ENCODE results near the gene NRG2.

The NRG2 gene

GRCh38 chr5:139880416-139881142, 162.5 kb downstream of the NRG2 start:
- no peak overlapping the region for H3K4me3 ChIP-seq (ENCODE audit: low read depth, low read length)
- H3K27ac ChIP-seq (ENCODE audit: low read depth, low read length), result no peak overlapping the region
- no peak overlapping the region for H3K9ac ChIP-seq (ENCODE audit: low read length)
- 0 out of 2 replicates have a peak, but pooled peaks cover 3% of the 10 kb centered on the region for H3K27me3 ChIP-seq (ENCODE audit: control insufficient read depth, insufficient read depth, low read length)
- no peaks in the 10 kb centered on the region; the same call in 1 of the 2 replicates for H3K9me3 ChIP-seq (ENCODE audit: control insufficient read depth, insufficient read depth, low read depth, low read length)
- no peaks in the 10 kb centered on the region for H3K36me3 ChIP-seq (ENCODE audit: control insufficient read depth, insufficient read depth, low read length)
- H3K4me1 ChIP-seq (ENCODE audit: control insufficient read depth, insufficient read depth, low read length), result peaks cover 17% of the 10 kb centered on the region; the same call in 1 of the 2 replicates

GRCh38 chr5:139878093-139878492, 165.0 kb downstream of the NRG2 start:
- H3K27me3 ChIP-seq (ENCODE audit: control insufficient read depth, insufficient read depth, low read length), result 0 out of 2 replicates have a peak, but pooled peaks cover 6% of the 10 kb centered on the region
- H3K27ac ChIP-seq (ENCODE audit: low read depth, low read length), result no peak overlapping the region
- no peaks in the 10 kb centered on the region for H3K36me3 ChIP-seq (ENCODE audit: control insufficient read depth, insufficient read depth, low read length)
- H3K4me1 ChIP-seq (ENCODE audit: control insufficient read depth, insufficient read depth, low read length), result peaks cover 23% of the 10 kb centered on the region
- no peak overlapping the region for H3K9ac ChIP-seq (ENCODE audit: low read length)
- no peak overlapping the region for H3K4me3 ChIP-seq (ENCODE audit: low read depth, low read length)
- H3K9me3 ChIP-seq (ENCODE audit: control insufficient read depth, insufficient read depth, low read depth, low read length), result no peaks in the 10 kb centered on the region; the same call in 1 of the 2 replicates

GRCh38 chr5:139877129-139877597, 165.9 kb downstream of the NRG2 start:
- Histone ChIP-seq H3K36me3 (ENCODE audit: control insufficient read depth, insufficient read depth, low read length) (no peaks in the 10 kb centered on the region), H3K9me3 (ENCODE audit: control insufficient read depth, insufficient read depth, low read depth, low read length) (no peaks in the 10 kb centered on the region; the same call in 1 of the 2 replicates), H3K4me3 (ENCODE audit: low read depth, low read length) (no peak overlapping the region), H3K27ac (ENCODE audit: low read depth, low read length) (no peak overlapping the region), H3K27me3 (ENCODE audit: control insufficient read depth, insufficient read depth, low read length) (0 out of 2 replicates have a peak, but pooled peaks cover 5% of the 10 kb centered on the region), H3K4me1 (ENCODE audit: control insufficient read depth, insufficient read depth, low read length) (peaks cover 26% of the 10 kb centered on the region), H3K9ac (ENCODE audit: low read length) (no peak overlapping the region)

- Histone ChIP-seq H3K36me3 (ENCODE audit: control insufficient read depth, insufficient read depth, low read length) (no peaks in the 10 kb centered on the region), H3K27me3 (ENCODE audit: control insufficient read depth, insufficient read depth, low read length) (0 out of 2 replicates have a peak, but pooled peaks cover 3% of the 10 kb centered on the region), H3K4me1 (ENCODE audit: control insufficient read depth, insufficient read depth, low read length) (peaks cover 26% of the 10 kb centered on the region), H3K9ac (ENCODE audit: low read length) (no peak overlapping the region), H3K9me3 (ENCODE audit: control insufficient read depth, insufficient read depth, low read depth, low read length) (no peaks in the 10 kb centered on the region; the same call in 1 of the 2 replicates), H3K4me3 (ENCODE audit: low read depth, low read length) (no peak overlapping the region), H3K27ac (ENCODE audit: low read depth, low read length) (no peak overlapping the region)
Observed at GRCh38 chr5:139875957-139876356, 167.1 kb downstream of the NRG2 start.

- H3K4me1 ChIP-seq (ENCODE audit: control insufficient read depth, insufficient read depth, low read length), result peaks cover 16% of the 10 kb centered on the region
- H3K9me3 ChIP-seq (ENCODE audit: control insufficient read depth, insufficient read depth, low read depth, low read length), result no peaks in the 10 kb centered on the region; the same call in 1 of the 2 replicates
- H3K27ac ChIP-seq (ENCODE audit: low read depth, low read length), result no peak overlapping the region
- no peak overlapping the region for H3K9ac ChIP-seq (ENCODE audit: low read length)
- 0 out of 2 replicates have a peak, but pooled peaks cover 3% of the 10 kb centered on the region for H3K27me3 ChIP-seq (ENCODE audit: control insufficient read depth, insufficient read depth, low read length)
- H3K4me3 ChIP-seq (ENCODE audit: low read depth, low read length), result no peak overlapping the region
- H3K36me3 ChIP-seq (ENCODE audit: control insufficient read depth, insufficient read depth, low read length), result no peaks in the 10 kb centered on the region
Observed at GRCh38 chr5:139872851-139873794, 170.0 kb downstream of the NRG2 start.

- no peaks in the 10 kb centered on the region for H3K36me3 ChIP-seq (ENCODE audit: control insufficient read depth, insufficient read depth, low read length)
- no peak overlapping the region for H3K9ac ChIP-seq (ENCODE audit: low read length)
- no peak overlapping the region for H3K4me3 ChIP-seq (ENCODE audit: low read depth, low read length)
- no peaks in the 10 kb centered on the region; the same call in 1 of the 2 replicates for H3K9me3 ChIP-seq (ENCODE audit: control insufficient read depth, insufficient read depth, low read depth, low read length)
- H3K27me3 ChIP-seq (ENCODE audit: control insufficient read depth, insufficient read depth, low read length), result peaks cover 3% of the 10 kb centered on the region; the same call in 1 of the 2 replicates
- no peak overlapping the region for H3K27ac ChIP-seq (ENCODE audit: low read depth, low read length)
- H3K4me1 ChIP-seq (ENCODE audit: control insufficient read depth, insufficient read depth, low read length), result peaks cover 16% of the 10 kb centered on the region
Observed at GRCh38 chr5:139872052-139872766, 170.9 kb downstream of the NRG2 start.

- Histone ChIP-seq H3K36me3 (ENCODE audit: control insufficient read depth, insufficient read depth, low read length) (no peaks in the 10 kb centered on the region), H3K4me3 (ENCODE audit: low read depth, low read length) (no peak overlapping the region), H3K9ac (ENCODE audit: low read length) (no peak overlapping the region), H3K27ac (ENCODE audit: low read depth, low read length) (no peak overlapping the region), H3K4me1 (ENCODE audit: control insufficient read depth, insufficient read depth, low read length) (peaks cover 12% of the 10 kb centered on the region), H3K9me3 (ENCODE audit: control insufficient read depth, insufficient read depth, low read depth, low read length) (no peaks in the 10 kb centered on the region; the same call in 1 of the 2 replicates), H3K27me3 (ENCODE audit: control insufficient read depth, insufficient read depth, low read length) (peaks cover 3% of the 10 kb centered on the region; the same call in 1 of the 2 replicates)
Observed at GRCh38 chr5:139871614-139872013, 171.5 kb downstream of the NRG2 start.

- Histone ChIP-seq H3K9me3 (ENCODE audit: control insufficient read depth, insufficient read depth, low read depth, low read length) (no peaks in the 10 kb centered on the region), H3K4me3 (ENCODE audit: low read depth, low read length) (no peak overlapping the region), H3K27me3 (ENCODE audit: control insufficient read depth, insufficient read depth, low read length) (peaks cover 3% of the 10 kb centered on the region; the same call in 1 of the 2 replicates), H3K36me3 (ENCODE audit: control insufficient read depth, insufficient read depth, low read length) (no peaks in the 10 kb centered on the region), H3K27ac (ENCODE audit: low read depth, low read length) (no peak overlapping the region), H3K9ac (ENCODE audit: low read length) (no peak overlapping the region), H3K4me1 (ENCODE audit: control insufficient read depth, insufficient read depth, low read length) (peaks cover 12% of the 10 kb centered on the region)
Observed at GRCh38 chr5:139870677-139871076, 172.4 kb downstream of the NRG2 start.

- Histone ChIP-seq H3K9ac (ENCODE audit: low read length) (no peak overlapping the region), H3K4me3 (ENCODE audit: low read depth, low read length) (no peak overlapping the region), H3K36me3 (ENCODE audit: control insufficient read depth, insufficient read depth, low read length) (no peaks in the 10 kb centered on the region), H3K9me3 (ENCODE audit: control insufficient read depth, insufficient read depth, low read depth, low read length) (no peaks in the 10 kb centered on the region), H3K27me3 (ENCODE audit: control insufficient read depth, insufficient read depth, low read length) (peaks cover under 1% of the 10 kb centered on the region; the same call in 1 of the 2 replicates), H3K4me1 (ENCODE audit: control insufficient read depth, insufficient read depth, low read length) (peaks cover 12% of the 10 kb centered on the region), H3K27ac (ENCODE audit: low read depth, low read length) (no peak overlapping the region)
Observed at GRCh38 chr5:139869042-139869790, 173.9 kb downstream of the NRG2 start.

- peaks cover 4% of the 10 kb centered on the region; the same call in 1 of the 2 replicates for H3K4me1 ChIP-seq (ENCODE audit: control insufficient read depth, insufficient read depth, low read length)
- no peak overlapping the region for H3K27ac ChIP-seq (ENCODE audit: low read depth, low read length)
- no peak overlapping the region for H3K9ac ChIP-seq (ENCODE audit: low read length)
- no peaks in the 10 kb centered on the region for H3K9me3 ChIP-seq (ENCODE audit: control insufficient read depth, insufficient read depth, low read depth, low read length)
- no peaks in the 10 kb centered on the region; the same call in 1 of the 2 replicates for H3K27me3 ChIP-seq (ENCODE audit: control insufficient read depth, insufficient read depth, low read length)
- no peaks in the 10 kb centered on the region for H3K36me3 ChIP-seq (ENCODE audit: control insufficient read depth, insufficient read depth, low read length)
- no peak overlapping the region for H3K4me3 ChIP-seq (ENCODE audit: low read depth, low read length)
Observed at GRCh38 chr5:139867581-139867980, 175.5 kb downstream of the NRG2 start.
